ENCODE results near the gene CUX1. TPM values are rescaled to one million over a fixed set of nuclear protein-coding genes. Genes with fewer than 3 reads are reported as not detected.

Gene CUX1
- total and polyA plus RNA-seq, 12 donors = 34.5 to 176 (median 145) TPM

- WGBS, 2 donors = 80 to 88% methylated on average over 11 of the region's 11 CpGs
- no peak for TF ChIP-seq CTCF (IDR thresholded peaks at IDR 0.05)
- H3K27ac ChIP-seq = no peak overlapping the region
- no peak overlapping the region for H3K4me3 ChIP-seq
- H3K9me3 ChIP-seq = no peaks in the 10 kb centered on the region
- DNase-seq = no peak
- ATAC-seq = peak in 1 of 8 donors; percentile 4
- H3K4me1 ChIP-seq = peaks cover 0 to 52% (median 9%) of the 10 kb centered on the region in 9 donors
- intact Hi-C loops (cut with DNase I) = no loop called here
- H3K36me3 ChIP-seq = no peaks in the 10 kb centered on the region
- no peaks in the 10 kb centered on the region for H3K27me3 ChIP-seq
Measured at GRCh38 chr7:101868191-101868950, 50.9 kb downstream of the CUX1 start.

DNA sequence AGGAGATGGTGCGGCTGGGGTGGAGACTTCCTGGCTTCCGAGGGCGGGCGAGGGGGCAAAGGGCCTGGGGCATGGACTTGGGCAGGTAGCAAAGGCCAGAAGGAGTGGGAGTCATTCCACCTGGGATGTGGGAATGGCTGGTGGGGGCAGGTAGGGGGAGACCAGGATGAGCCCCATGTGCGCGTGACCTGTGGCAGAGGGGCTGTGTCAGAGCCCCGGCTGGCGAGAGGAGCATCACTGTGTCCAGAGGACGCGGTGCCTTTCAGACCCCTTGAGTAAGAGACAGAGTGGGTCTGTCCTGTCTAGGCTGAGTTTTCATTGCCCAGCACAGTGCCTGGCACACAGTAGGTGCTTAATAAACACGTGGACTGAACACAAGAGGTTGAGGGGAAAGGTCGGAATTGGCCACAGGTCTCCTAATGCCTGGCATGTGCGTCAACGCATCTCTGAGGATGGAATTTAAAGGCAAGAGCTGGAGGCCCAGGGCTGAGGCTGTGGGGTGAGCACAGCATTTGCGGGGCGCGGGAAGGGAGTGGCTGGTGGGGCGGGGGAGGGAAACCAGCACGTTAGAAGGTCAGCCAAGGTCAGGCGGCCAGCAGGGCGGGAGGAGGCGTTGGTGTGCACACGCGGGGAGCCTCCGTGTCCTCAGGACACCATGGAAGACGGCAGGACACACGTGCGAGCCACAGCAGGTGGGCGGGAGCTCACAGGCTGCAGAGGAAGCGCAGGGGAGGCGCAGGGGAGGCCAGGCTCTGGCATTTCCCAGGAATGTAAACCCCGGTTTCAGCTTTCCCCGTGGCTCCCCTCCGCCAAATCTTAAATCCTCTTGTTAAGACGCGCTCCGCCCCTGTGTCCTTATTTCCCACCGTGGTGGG, 51.8 kb downstream of the CUX1 start:
- DNase-seq (no peak), ATAC-seq (peak in 3 of 8 donors; percentile 20 to 38 (median 33))
- WGBS, 2 donors = 82 to 84% methylated on average over 37 to 38 of the region's 38 CpGs
- Histone ChIP-seq H3K36me3 (no peaks in the 10 kb centered on the region), H3K4me1 (peaks cover 6 to 61% (median 10%) of the 10 kb centered on the region in 9 donors), H3K9me3 (no peaks in the 10 kb centered on the region), H3K27me3 (no peaks in the 10 kb centered on the region), H3K4me3 (no peak overlapping the region), H3K27ac (no peak overlapping the region)
- intact Hi-C loops (cut with DNase I) = no loop called here
- no peak for TF ChIP-seq CTCF (IDR thresholded peaks at IDR 0.05)

GRCh38 chr7:101869901-101870290, 52.5 kb downstream of the CUX1 start:
- Histone ChIP-seq H3K4me1 (peaks cover 8 to 66% (median 13%) of the 10 kb centered on the region in 9 donors), H3K27me3 (no peaks in the 10 kb centered on the region), H3K9me3 (no peaks in the 10 kb centered on the region), H3K27ac (no peak overlapping the region), H3K4me3 (no peak overlapping the region), H3K36me3 (no peaks in the 10 kb centered on the region)
- intact Hi-C loops (cut with DNase I) = loop anchor here in 1 of 10 donors (10.0 kb wide), 1 partner anchor 45 kb away; no protein-coding TSS in a partner anchor
- 80 to 89% methylated on average over 7 of the region's 7 CpGs for WGBS, 2 donors
- TF ChIP-seq CTCF (IDR thresholded peaks at IDR 0.05) = no peak
- no peak for DNase-seq
- no peak for ATAC-seq

DNA sequence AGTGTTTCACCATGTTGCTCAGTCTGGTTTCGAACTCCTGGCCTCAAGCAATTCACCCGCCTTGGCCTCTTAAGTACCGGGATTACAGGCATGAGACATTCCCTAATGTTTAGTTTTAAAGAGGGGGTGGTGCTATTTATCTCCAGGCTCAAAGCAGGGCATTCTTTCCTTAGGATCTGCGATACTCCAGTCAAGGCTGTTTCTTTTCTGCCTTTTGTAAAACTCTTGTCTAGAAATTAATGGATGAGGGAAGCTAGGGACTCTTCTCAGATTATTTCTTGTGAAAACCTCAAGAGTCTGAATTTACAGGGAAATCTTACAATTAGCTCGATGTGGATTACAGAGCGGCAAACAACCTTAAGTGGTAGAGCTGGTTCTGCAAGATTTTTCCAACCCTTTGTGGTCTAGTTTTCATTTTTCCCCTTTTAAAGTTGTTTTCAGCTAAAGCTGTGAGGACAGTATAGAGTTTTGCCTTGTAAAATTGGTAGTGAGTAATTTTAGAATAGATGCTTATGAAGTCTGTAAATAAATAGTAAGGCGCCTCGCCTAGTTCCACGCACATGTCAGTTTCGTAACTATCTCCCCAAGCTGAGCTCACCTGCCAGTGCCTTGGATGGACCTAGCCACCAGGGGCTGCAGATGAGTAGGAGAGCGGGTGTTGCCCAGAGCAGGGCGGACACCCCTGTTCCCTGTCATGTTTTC, 53.1 kb downstream of the CUX1 start:
- 76 to 77% methylated on average over 12 of the region's 12 CpGs for WGBS, 2 donors
- ATAC-seq (no peak), DNase-seq (no peak)

More for the DNA sequence above, 53.1 kb downstream of the CUX1 start:
- intact Hi-C loops (cut with DNase I) = loop anchor here in 1 of 10 donors (10.0 kb wide), 1 partner anchor 46 kb away; no protein-coding TSS in a partner anchor
- Histone ChIP-seq H3K27me3 (no peaks in the 10 kb centered on the region), H3K36me3 (no peaks in the 10 kb centered on the region), H3K4me3 (no peak overlapping the region), H3K4me1 (peaks cover 8 to 66% (median 17%) of the 10 kb centered on the region in 9 donors), H3K9me3 (no peaks in the 10 kb centered on the region), H3K27ac (no peak overlapping the region)
- TF ChIP-seq CTCF (IDR thresholded peaks at IDR 0.05) = peak in 2 of 9 donors; percentile 12 to 23

All from heart right ventricle (tissue), 16 donors.